Measurements from ENCODE around the gene MFRP.
A peak's percentile ranks its signal among the peaks of the same experiment; 100 is the strongest.
"Not testable (repeated sequence)": the region's sequence is repeated elsewhere in the genome, so short reads cannot be mapped to it uniquely, and the experiment has no call there.

MFRP gene

GRCh38 chr11:119346605-119347004, at the start of gene MFRP:
Gene MFRP, minus strand, starts transcription at chr11:119346705. Its CDS starts 192 bp downstream, at chr11:119346513.
- no peak for DNase-seq

GRCh38 chr11:119391275-119391674, 44.8 kb upstream of the MFRP start:
- no peak for DNase-seq

- no peak for DNase-seq
These were observed 43.2 kb upstream of the MFRP start for GRCh38 chr11:119389611-119390254.

GRCh38 chr11:119388103-119388502, 41.6 kb upstream of the MFRP start:
- DNase-seq: no peak

DNA sequence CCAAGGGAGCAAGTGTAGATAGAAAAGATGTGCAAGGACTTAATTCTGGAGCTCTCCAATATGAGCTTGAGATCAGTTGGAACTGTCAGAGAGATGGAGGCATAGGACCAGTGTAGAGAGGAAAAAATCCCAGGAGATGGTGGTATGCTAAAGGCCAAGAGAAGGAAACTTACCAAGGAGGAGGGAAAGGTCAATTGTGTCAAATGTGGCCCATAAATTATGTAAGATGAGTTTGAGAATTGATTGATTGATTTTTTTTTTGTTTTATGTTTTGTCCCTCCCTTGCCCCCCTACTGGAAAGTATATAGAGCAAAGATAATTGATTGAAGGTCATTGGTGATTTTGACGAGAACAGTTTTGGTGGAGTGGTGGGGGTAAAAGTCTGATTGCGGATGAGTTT, 37.8 kb upstream of the MFRP start:
- DNase-seq: no peak

DNA sequence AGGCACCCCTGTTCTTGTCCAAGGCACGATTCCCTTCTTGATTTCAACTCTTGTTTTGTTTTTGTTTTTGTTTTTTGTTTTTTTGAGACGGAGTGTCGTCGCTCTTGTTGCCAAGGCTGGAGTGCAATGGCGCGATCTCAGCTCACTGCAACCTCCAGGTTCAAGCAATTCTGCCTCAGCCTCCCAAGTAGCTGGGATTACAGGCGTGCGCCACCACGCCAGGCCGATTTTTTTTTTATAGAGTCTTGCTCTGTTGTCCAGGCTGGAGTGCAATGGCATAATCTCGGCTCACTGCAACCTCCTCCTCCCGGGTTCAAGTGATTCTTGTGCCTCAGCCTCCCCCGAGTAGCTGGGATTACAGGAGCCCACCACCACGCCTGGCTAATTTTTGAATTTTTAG, 36.0 kb upstream of the MFRP start:
- DNase-seq: not testable (repeated sequence)

DNA sequence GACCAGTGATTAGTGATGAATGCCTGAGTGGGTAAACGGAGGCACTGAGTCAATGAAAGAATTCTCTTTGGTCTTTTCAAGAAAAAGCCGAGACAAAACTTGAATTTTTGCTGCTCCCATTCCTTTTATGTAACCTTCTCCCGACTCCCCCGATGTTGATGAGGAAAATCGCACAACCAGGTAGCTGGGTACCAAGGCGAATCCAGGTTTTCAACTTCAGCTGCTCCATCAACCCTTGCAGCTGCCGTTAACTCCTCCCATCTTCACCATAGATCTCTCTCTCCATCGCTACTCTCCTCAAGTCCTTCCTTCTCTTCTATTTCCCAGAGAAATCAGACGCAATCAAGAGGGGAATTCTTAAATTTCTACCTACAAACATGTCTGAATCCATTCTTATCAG, 35.6 kb upstream of the MFRP start:
- no peak for DNase-seq

GRCh38 chr11:119381181-119381988, 34.9 kb upstream of the MFRP start, which contains the start of gene USP2:
Gene USP2, minus strand, starts transcription at chr11:119381690. Its CDS starts 8,210 bp downstream, at chr11:119373480.
- peak; percentile 95 for DNase-seq

GRCh38 chr11:119380827-119381180, 34.3 kb upstream of the MFRP start:
- no peak for DNase-seq

GRCh38 chr11:119380160-119380826, 33.8 kb upstream of the MFRP start:
- no peak for DNase-seq

DNA sequence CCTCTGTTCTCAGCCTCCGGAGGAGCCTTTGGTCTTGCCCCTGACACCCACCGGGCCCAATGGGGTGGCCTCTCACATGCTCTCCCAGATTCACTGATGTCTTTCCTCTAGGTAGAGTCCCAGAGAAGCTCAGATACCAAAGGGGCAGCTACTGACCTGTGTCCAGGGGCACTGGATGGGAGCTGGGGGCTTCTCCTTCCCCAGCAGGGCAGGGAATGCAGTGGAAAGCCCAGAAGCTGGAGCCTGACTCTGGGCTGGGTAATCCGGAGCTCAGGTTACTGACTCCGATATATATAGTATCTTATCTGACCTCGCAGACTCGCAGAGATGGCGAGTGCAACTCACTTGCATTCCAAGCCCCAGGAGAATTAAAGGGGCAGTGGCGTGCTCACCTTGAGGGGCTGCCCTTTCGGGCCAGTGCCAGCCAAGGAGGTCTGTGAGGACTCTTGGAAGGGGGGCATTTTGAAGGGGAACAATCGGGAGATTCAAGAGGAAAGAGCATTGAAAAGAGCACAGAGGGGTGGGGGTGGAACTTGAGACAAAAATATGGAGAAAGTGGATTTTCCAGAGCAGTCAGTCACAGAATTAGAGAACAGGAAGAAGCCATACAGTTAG, 32.5 kb upstream of the MFRP start:
- DNase-seq: no peak

- DNase-seq: no peak
These were observed 31.6 kb upstream of the MFRP start for GRCh38 chr11:119377961-119378667.

GRCh38 chr11:119377112-119377901, 30.8 kb upstream of the MFRP start:
- DNase-seq: no peak

- no peak for DNase-seq
These were observed 29.8 kb upstream of the MFRP start for GRCh38 chr11:119376197-119376847.

DNA sequence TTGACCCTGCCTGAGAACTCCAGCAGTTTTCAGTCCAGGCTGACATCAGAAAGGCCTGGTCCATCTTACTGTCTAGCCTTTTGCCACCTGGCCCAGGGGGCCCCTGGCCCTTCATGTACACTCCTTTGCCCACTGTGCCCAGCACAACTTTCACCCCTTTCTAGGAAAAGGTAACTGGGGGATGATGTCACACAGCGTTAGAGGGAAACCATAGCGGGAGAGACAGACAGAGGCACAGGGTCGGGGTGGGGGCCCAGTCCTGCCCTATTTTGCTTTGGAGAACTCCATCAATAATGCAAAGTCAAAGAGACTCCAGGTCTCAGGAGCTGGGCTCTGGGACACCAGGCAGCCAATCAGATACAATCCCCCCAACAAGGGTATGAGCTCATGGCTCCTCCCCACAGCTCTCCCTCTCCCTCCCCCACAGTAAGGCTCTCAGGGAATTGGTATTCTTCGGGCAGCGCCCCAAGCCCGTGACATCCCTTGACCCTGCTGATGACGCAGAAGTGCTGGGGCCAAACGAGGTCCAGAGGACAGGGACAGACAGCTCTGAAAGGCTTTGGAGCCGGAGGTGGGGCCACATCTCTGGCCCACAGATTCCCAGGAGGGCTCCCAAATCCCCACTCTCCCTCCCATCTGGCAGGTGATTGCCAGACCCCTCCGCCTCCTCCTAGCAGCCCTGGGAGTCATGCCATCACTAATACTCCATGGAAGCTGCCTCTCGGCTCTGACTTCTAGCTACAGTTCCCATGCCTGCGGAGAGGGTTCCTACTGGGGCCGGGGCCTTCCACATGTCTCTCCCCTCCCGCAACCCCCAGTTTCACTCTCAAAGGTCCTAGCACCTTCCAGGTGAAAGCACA, 29.1 kb upstream of the MFRP start:
- DNase-seq: no peak

- DNase-seq: no peak
These were observed 28.3 kb upstream of the MFRP start for GRCh38 chr11:119374632-119375336.

DNA sequence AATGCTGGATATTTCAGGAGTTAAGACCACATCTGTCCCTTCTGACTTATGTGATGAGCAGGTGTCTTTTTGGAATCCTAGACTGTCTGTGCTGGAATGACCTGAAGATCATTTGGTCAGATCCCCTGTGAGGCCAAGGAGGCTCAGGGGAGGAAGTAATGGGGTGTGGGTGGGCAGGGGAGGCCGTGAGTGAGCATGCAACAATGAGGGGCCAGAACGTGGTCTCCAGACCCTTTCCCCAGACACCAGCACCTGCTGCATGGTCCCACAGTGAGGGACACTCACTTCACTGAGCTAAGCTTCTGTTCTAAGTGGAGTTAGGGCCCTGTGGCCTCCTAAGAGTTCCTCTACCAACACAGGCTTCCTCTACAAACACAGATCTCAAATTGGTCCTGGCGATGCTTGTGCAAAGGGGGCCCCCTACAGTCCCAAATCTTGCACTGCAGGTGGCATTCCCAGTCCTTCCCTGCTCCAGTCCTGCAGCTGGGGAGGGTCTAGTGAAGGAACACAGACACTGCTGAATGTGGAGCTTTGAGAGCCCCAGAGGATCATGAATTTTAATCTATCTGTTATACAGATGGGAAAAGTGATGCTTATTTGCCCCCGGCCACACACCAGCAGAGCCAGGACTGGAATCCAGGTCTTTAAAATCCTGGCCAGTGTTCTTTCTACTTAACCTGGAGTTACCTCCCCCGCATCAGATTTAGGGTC, 27.6 kb upstream of the MFRP start:
- DNase-seq: peak; percentile 52

DNA sequence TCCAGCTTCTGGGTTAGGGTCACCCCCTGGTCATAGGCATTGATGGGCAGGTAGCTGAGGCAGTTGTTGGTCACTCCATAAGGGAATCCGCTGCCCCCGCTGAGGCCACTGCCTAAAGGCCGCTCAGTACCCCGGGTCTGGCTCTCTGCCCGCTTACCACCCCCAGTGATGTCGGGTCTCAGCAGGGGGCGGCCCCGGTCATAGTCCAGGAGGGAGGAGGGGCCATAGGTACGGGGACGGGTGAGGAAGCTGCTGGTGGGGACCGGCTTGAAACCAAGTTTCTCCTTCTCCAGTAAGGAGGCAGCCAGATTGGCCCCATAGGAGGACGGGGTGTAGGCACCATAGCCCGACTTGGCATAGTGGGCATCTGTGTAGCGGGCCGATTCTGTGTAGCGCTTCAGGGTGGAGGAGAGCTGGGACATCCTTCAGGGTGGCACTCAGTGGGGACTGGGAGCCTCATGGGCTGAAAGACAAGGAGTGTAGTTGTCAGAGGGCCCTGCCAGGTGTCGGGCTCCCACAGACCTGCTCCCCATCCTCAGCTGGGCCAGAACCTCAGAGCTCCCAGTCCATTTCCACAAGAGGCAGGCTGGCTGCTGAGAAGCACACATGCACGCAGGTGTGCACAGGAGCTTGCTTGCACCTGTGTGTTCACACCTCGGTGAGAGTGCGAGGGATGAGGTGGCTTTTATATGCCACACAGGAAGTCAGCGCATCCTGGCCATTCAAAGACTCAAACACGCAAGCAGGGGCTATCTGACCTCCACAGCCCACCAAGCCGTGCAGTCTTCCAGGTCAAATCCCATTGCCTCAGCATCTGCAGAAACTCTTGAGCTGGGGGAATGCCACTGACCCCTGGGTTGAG, 26.8 kb upstream of the MFRP start:
- no peak for DNase-seq
